Stimulated activated naive CD8-positive, alpha-beta T cell treated with anti-CD3 and anti-CD28 coated beads, Interleukin-15, Interleukin-2, amounts not matched to agents 100 ng/mL and 50 ng/mL, for 24 hours (primary cell): ENCODE results near the gene COX5A.

Source experiments
- H3K27ac Mint-ChIP-seq: one replicate; pipeline ENCODE4 v1.8.0; 2021; ENCODE audit warnings: mild to moderate bottlenecking, mixed read lengths
- H3K27me3 Mint-ChIP-seq: one replicate; pipeline ENCODE4 v1.8.0; 2021; ENCODE audit warnings: mixed read lengths
- H3K36me3 Mint-ChIP-seq: one replicate; pipeline ENCODE4 v1.8.0; 2021; ENCODE audit warnings: low read depth, mixed read lengths
- H3K4me1 Mint-ChIP-seq: one replicate; pipeline ENCODE4 v1.8.0; 2021; ENCODE audit warnings: low read depth, mixed read lengths
- H3K4me3 Mint-ChIP-seq: one replicate; pipeline ENCODE4 v1.8.0; 2021; ENCODE audit warnings: mild to moderate bottlenecking, mixed read lengths
- H3K9me3 Mint-ChIP-seq: one replicate; pipeline ENCODE4 v1.8.0; 2021; ENCODE audit warnings: mixed read lengths

The COX5A gene

GRCh38 chr15:74937590-74938371 is at the start of gene COX5A:
COX5A (minus strand) TSS chr15:74938073; CDS start chr15:74938014, 59 bp downstream.
- Mint-ChIP-seq H3K27ac (peak within 1 kb of the TSS; percentile 94), H3K27me3 (no peaks in the 10 kb centered on the region), H3K36me3 (peaks cover 21% of the 10 kb centered on the region), H3K4me1 (peaks cover 39% of the 10 kb centered on the region), H3K4me3 (peak within 1 kb of the TSS; percentile 99), H3K9me3 (no peaks in the 10 kb centered on the region)

GRCh38 chr15:74983725-74984231 is 45.9 kb upstream of the COX5A start:
- Mint-ChIP-seq H3K36me3 (no peaks in the 10 kb centered on the region), H3K27ac (peak overlapping the region; percentile 77), H3K27me3 (peaks cover 27% of the 10 kb centered on the region), H3K4me3 (peak overlapping the region; percentile 6), H3K4me1 (peaks cover 23% of the 10 kb centered on the region), H3K9me3 (no peaks in the 10 kb centered on the region)

- peaks cover 27% of the 10 kb centered on the region for H3K27me3 Mint-ChIP-seq
- H3K27ac Mint-ChIP-seq: no peak overlapping the region
- peaks cover 38% of the 10 kb centered on the region for H3K4me1 Mint-ChIP-seq
- H3K36me3 Mint-ChIP-seq: no peaks in the 10 kb centered on the region
- no peak overlapping the region for H3K4me3 Mint-ChIP-seq
- H3K9me3 Mint-ChIP-seq: no peaks in the 10 kb centered on the region
Observed at GRCh38 chr15:74982183-74982582, 44.3 kb upstream of the COX5A start.

GRCh38 chr15:74978503-74978902 is 40.6 kb upstream of the COX5A start:
- no peaks in the 10 kb centered on the region for H3K36me3 Mint-ChIP-seq
- no peak overlapping the region for H3K4me3 Mint-ChIP-seq
- H3K27ac Mint-ChIP-seq: no peak overlapping the region
- H3K4me1 Mint-ChIP-seq: peaks cover 26% of the 10 kb centered on the region
- H3K9me3 Mint-ChIP-seq: no peaks in the 10 kb centered on the region
- peaks cover 10% of the 10 kb centered on the region for H3K27me3 Mint-ChIP-seq

- Mint-ChIP-seq H3K9me3 (no peaks in the 10 kb centered on the region), H3K36me3 (no peaks in the 10 kb centered on the region), H3K27me3 (peaks cover 10% of the 10 kb centered on the region), H3K4me1 (peaks cover 22% of the 10 kb centered on the region), H3K4me3 (no peak overlapping the region), H3K27ac (peak overlapping the region; percentile 10)
Observed at GRCh38 chr15:74978077-74978476, 40.2 kb upstream of the COX5A start.

GRCh38 chr15:74977599-74977998 is 39.7 kb upstream of the COX5A start:
- no peaks in the 10 kb centered on the region for H3K36me3 Mint-ChIP-seq
- peak overlapping the region; percentile 10 for H3K27ac Mint-ChIP-seq
- peaks cover 18% of the 10 kb centered on the region for H3K4me1 Mint-ChIP-seq
- no peak overlapping the region for H3K4me3 Mint-ChIP-seq
- peaks cover 15% of the 10 kb centered on the region for H3K27me3 Mint-ChIP-seq
- H3K9me3 Mint-ChIP-seq: no peaks in the 10 kb centered on the region

- Mint-ChIP-seq H3K27ac (no peak overlapping the region), H3K36me3 (no peaks in the 10 kb centered on the region), H3K9me3 (no peaks in the 10 kb centered on the region), H3K4me3 (no peak overlapping the region), H3K4me1 (peaks cover 18% of the 10 kb centered on the region), H3K27me3 (peaks cover 16% of the 10 kb centered on the region)
Observed at GRCh38 chr15:74976159-74976558, 38.3 kb upstream of the COX5A start.

GRCh38 chr15:74967670-74968069 is 29.8 kb upstream of the COX5A start:
- H3K4me1 Mint-ChIP-seq: no peaks in the 10 kb centered on the region
- no peaks in the 10 kb centered on the region for H3K36me3 Mint-ChIP-seq
- no peaks in the 10 kb centered on the region for H3K9me3 Mint-ChIP-seq
- no peak overlapping the region for H3K27ac Mint-ChIP-seq
- no peak overlapping the region for H3K4me3 Mint-ChIP-seq
- peaks cover 15% of the 10 kb centered on the region for H3K27me3 Mint-ChIP-seq

GRCh38 chr15:74964794-74965193 is 26.9 kb upstream of the COX5A start:
- Mint-ChIP-seq H3K27me3 (peaks cover 29% of the 10 kb centered on the region), H3K9me3 (no peaks in the 10 kb centered on the region), H3K36me3 (no peaks in the 10 kb centered on the region), H3K4me1 (peaks cover 20% of the 10 kb centered on the region), H3K4me3 (no peak overlapping the region), H3K27ac (no peak overlapping the region)

- Mint-ChIP-seq H3K27me3 (peaks cover 44% of the 10 kb centered on the region), H3K36me3 (no peaks in the 10 kb centered on the region), H3K4me3 (no peak overlapping the region), H3K9me3 (no peaks in the 10 kb centered on the region), H3K4me1 (peaks cover 36% of the 10 kb centered on the region), H3K27ac (no peak overlapping the region)
Observed at GRCh38 chr15:74963213-74963612, 25.3 kb upstream of the COX5A start.

GRCh38 chr15:74962671-74963070 is 24.8 kb upstream of the COX5A start:
- H3K36me3 Mint-ChIP-seq: no peaks in the 10 kb centered on the region
- H3K9me3 Mint-ChIP-seq: no peaks in the 10 kb centered on the region
- no peak overlapping the region for H3K27ac Mint-ChIP-seq
- no peak overlapping the region for H3K4me3 Mint-ChIP-seq
- peaks cover 50% of the 10 kb centered on the region for H3K27me3 Mint-ChIP-seq
- H3K4me1 Mint-ChIP-seq: peaks cover 41% of the 10 kb centered on the region

- no peaks in the 10 kb centered on the region for H3K36me3 Mint-ChIP-seq
- no peak overlapping the region for H3K4me3 Mint-ChIP-seq
- no peaks in the 10 kb centered on the region for H3K9me3 Mint-ChIP-seq
- H3K4me1 Mint-ChIP-seq: peaks cover 46% of the 10 kb centered on the region
- H3K27ac Mint-ChIP-seq: peak overlapping the region; percentile 28
- H3K27me3 Mint-ChIP-seq: peaks cover 54% of the 10 kb centered on the region
Observed at GRCh38 chr15:74962219-74962618, 24.3 kb upstream of the COX5A start.

GRCh38 chr15:74961616-74962015 is 23.7 kb upstream of the COX5A start:
- Mint-ChIP-seq H3K27ac (peak overlapping the region; percentile 80), H3K9me3 (no peaks in the 10 kb centered on the region), H3K4me3 (no peak overlapping the region), H3K36me3 (no peaks in the 10 kb centered on the region), H3K4me1 (peaks cover 46% of the 10 kb centered on the region), H3K27me3 (peaks cover 54% of the 10 kb centered on the region)

GRCh38 chr15:74960995-74961588 is 23.2 kb upstream of the COX5A start:
- no peaks in the 10 kb centered on the region for H3K36me3 Mint-ChIP-seq
- peak overlapping the region; percentile 80 for H3K27ac Mint-ChIP-seq
- H3K4me1 Mint-ChIP-seq: peaks cover 46% of the 10 kb centered on the region
- peak overlapping the region; percentile 21 for H3K4me3 Mint-ChIP-seq
- peaks cover 54% of the 10 kb centered on the region for H3K27me3 Mint-ChIP-seq
- no peaks in the 10 kb centered on the region for H3K9me3 Mint-ChIP-seq

GRCh38 chr15:74960286-74960685 is 22.4 kb upstream of the COX5A start:
- Mint-ChIP-seq H3K9me3 (no peaks in the 10 kb centered on the region), H3K27me3 (peaks cover 51% of the 10 kb centered on the region), H3K27ac (peak overlapping the region; percentile 19), H3K4me1 (peaks cover 50% of the 10 kb centered on the region), H3K4me3 (no peak overlapping the region), H3K36me3 (no peaks in the 10 kb centered on the region)
